Measurements from ENCODE around the gene SLC51B.
"Not testable (repeated sequence)": the region's sequence is repeated elsewhere in the genome, so short reads cannot be mapped to it uniquely, and the experiment has no call there.

Gene SLC51B

DNA sequence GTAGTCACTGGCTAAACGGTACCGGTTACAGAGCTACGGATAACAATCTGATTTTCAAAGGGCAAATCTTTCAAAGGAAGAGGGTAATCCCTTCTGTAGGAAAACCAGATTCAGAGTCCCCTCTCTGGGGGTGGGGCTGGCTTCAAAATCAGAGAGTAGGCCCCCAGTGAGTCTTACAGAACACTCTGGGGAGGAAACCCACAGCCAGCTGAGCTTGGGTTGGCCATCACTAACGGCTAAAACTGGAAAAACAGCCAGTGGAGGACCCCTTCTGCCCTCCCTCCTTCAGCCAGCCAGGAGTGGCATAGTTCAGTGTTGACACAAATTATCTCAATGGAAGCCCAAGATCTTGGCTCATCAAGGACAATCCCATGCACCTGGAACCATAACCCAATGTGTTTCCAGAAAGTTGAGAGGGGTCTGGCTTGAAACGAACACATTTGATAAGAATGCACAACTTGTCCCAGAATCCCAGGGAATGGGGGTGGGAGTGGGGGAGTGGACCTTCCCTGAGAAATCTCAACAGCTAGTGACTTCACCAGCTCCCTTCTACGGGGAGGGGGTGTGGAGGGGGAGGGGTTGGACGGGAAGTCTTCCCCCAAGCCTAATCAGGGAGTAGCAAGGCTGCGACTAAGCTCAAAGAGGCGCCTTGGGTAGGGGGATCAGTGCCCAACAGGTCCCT, 21.6 kb downstream of the SLC51B start:
- DNase-seq (ENCODE audit: low spot score): no peak

DNA sequence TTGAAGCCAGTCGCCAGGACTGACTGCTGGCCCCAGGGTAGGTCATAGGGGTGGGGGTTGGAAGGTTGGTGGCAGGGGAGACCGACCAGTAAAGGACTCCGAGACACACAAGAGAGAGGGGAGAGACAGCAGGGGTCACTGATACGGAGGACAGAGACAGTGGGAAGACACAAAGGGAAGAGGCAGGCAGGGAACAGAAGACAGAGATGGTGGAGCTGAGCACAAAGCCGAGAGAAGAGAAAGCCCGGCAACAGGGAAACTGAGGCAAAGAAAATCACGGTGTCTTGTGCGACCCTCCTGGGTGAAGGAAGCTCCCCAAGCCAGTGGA, 22.1 kb downstream of the SLC51B start:
- DNase-seq (ENCODE audit: low spot score): no peak

DNA sequence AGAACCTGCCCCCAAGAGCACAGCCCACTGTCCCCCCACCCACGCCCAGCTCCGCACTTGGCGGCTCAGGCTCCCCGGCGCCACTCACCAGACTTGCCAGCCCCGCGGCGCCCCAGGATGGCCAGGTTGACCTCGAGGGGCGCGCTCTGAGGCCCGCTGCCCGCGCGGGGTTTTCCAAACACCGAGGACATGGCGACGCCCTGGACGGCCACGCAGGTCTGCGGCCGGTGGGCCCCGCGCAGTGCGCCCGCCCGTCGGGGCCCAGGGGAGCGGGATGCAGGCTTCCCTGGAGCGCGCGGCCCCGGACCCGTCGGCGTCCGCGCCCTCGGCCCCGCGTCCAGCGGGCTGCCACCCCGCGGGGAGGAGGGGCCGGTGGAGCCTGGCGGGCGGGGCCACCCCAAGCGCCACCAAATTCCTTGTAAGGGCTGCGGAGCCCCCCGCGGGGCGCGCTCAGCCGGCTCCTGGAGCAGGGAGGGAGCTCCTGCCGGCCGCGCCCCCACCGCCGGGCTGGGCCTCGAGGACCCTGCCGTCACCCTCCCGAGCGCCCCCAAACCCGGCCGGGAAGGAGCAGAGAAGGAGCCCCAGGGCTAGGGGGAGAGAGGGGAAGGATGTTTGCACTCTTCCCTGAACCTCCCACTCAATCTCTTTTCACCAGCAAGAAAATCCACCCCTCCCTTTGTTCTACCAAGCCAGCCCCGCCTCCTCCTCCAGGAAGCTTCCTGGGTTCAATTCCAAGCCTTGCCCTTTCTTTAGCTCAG, 22.6 kb downstream of the SLC51B start, which contains the start of gene RASL12:
Gene RASL12, minus strand, starts transcription at position 347 of the 758 bp plus-strand sequence. Its CDS starts 156 bp downstream, at position 191.
- no peak for DNase-seq (ENCODE audit: low spot score)

DNA sequence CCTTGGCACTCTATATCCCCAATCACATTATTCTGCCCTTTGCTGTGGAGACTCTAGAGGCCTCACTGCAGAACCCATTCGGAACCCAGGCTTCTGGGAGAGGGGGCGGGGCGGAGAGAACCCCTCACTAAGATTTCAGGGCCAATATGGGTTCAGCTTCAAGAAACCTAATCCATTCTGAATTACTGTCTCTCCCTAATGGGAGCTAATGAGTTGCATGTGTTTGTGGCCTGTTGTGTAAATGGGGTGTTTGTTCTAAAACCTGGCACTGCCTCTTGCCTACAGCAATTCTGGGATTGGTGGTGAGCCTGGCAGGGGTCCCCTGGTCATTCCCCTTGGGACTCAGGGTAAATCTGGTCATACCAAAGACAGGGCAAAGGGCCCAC, 23.2 kb downstream of the SLC51B start:
- DNase-seq (ENCODE audit: low spot score): no peak

DNA sequence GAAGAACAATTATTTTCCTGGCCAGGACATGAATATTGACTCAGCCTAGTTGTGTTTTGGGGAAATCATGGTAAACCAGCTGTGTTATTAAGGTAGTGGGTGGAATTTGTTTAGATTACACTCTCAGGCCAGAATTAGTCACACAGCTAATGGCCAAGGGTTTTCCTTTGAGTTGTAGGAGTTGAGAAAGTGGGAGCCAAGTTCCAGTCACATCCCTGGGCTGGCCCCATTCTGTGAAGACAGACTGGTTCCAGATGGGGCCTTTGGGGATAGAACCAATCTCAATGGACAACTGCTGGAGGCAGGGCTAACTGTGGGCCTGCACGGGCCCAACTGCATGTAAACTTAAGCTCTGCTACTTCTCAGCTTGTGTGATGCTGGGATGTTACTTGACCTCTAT, 24.0 kb downstream of the SLC51B start:
- DNase-seq (ENCODE audit: low spot score): no peak

DNA sequence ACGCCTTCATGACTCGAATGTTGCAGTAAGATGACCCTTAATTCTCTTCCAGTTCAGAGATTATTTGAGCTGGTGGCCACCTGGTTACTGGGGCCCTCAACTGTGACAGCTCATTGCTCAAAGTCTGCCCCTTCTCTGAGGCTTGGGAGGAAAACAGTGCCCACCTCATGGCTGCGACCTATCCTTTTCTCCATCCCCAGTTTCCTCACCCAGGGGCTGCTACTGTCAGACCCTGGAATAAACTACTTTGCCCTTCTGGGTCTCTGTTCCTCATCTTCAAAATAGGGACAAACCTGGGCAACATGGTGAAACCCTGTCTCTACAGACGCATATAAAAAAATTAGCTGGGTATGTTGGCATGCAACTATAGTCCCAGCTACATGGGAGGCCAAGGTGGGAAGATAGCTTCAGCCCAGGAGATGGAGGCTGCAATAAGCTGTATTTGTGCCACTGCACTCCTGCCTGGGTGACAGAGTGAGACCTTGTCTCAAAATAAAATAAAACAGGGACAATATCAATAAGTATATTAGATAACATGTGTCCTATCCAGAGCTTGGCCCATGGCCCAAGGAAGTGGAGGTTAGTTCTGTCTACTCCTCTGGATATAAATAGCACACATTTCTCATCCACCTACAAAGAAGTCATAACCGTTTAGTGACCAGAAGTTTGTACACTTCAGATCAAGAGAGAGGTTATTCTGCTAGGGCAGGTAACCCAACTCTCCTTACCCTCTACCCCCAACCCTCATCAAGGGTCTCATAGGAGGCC, 24.8 kb downstream of the SLC51B start:
- DNase-seq (ENCODE audit: low spot score): no peak

DNA sequence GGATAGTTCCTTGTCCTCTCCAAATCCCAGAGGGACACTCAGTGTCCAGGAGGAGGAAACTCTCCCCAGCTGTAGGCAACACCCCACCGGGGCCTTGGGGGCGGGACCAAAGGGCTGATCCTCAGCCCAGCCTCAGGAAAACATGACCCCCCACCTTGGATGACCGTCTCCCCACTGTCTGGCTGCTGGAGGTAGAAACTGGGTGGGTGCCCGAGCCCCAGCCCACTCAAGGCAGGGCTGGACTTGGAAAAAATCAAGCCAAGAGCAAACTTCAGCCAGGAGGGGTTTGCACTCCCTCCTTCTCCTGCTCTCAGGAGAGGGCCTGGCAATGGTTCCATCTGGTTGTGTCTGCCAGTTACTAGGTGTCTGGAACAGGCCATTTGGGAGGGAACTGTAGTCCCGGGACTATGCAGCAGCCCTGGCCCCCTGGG, 26.2 kb downstream of the SLC51B start:
- DNase-seq (ENCODE audit: low spot score): no peak

DNA sequence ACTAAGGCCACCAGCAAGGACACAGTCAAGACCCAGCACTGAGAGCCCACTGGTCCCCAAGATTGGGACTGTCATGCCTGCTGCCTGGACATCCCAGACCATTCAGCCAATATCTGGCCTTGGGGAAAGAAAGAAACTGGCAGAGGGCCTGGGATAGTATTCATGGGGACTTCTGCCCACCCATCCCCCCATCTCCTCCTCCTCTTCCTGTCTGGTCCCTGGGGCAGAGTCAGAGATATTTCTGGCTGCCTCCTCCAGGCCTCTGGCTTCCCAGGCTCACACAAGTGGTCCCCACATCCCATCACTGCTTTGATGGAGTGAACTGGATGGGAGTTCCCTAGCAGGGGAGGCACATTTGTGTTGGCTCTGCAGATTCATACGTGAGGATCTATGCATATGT, 26.8 kb downstream of the SLC51B start:
- no peak for DNase-seq (ENCODE audit: low spot score)

DNA sequence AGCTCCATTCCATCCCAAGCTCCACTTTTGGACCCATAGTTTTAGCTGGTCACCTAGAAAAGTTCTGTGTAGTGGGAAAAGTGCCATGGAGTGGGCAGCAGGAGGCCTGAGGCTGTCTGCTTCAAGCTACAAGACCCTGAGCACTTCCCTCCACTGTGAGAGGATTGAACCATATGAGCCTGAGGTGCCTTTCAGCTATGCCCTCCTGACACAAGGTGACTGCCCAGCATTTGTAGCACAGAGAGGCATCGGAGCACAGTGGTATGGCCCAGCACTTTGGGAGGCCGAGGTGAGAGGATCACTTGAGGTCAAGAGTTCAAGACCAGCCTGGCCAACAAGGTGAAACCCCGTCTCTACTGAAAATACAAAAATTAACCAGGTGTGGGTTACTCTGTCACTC, 27.4 kb downstream of the SLC51B start:
- DNase-seq (ENCODE audit: low spot score): no peak

DNA sequence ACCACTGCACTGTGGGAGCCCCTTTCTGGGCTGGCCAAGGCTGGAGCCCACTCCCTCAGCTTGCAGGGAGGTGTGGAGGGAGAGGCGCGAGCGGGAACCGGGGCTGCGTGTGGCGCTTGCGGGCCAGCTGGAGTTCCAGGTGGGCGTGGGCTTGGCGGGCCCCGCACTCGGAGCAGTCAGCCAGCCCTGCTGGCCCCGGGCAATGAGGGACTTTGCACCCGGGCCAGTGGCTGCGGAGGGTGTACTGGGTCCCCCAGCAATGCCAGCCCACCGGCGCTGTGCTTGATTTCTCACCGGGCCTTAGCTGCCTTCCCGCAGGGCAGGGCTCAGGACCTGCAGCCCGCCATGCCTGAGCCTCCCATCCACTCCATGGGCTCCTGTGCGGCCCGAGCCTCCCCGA, 29.8 kb downstream of the SLC51B start:
- DNase-seq (ENCODE audit: low spot score): not testable (repeated sequence)

DNA sequence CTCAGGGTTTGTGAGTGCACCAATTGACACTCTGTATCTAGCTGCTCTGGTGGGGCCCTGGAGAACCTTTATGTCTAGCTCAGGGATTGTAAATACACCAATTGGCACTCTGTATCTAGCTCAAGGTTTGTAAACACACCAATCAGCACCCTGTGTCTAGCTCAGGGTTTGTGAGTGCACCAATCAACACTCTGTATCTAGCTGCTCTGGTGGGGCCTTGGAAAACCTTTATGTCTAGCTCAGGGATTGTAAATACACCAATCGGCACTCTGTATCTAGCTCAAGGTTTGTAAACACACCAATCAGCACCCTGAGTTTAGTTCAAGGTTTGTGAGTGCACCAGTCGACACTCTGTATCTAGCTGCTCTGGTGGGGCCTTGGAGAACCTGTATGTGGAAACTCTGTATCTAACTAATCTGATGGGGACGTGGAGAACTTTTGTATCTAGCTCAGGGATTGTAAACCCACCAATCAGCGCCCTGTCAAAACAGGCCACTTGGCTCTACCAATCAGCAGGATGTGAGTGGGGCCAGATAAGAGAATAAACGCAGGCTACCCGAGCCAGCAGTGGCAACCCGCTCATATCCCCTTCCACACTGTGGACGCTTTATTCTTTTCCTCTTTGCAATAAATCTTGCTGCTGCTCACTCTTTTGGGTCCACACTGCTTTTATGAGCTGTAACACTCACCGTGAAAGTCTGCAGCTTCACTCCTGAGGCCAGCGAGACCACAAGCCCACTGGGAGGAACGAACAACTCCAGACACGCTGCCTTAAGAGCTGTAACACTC, 30.6 kb downstream of the SLC51B start:
- not testable (repeated sequence) for DNase-seq (ENCODE audit: low spot score)

DNA sequence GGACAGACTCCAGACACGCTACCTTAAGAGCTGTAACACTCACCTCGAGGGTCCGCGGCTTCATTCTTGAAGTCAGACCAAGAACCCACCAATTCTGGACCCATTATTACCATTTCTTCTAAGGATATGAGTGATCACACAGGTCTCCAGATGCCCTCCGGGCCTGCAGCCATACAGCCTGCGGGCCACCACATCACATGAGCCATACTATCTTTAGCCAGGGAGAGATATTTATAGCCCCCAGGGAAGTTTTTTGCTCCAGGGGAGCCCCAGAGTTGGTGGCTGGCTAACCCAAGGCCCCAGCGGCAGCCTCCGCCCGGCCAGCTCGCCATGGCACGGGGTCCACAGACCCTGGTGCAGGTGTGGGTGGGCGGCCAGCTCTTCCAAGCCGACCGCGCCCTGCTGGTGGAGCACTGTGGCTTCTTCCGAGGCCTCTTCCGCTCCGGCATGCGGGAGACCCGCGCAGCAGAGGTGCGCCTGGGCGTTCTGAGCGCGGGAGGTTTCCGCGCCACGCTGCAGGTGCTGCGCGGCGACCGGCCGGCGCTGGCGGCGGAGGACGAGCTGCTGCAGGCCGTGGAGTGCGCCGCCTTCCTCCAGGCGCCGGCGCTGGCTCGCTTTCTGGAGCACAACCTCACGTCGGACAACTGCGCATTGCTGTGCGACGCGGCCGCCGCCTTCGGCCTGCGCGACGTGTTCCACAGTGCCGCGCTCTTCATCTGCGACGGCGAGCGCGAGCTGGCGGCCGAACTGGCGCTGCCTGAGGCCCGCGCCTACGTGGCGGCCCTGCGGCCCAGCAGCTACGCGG, 31.5 kb downstream of the SLC51B start, which contains the start of gene KBTBD13:
Gene KBTBD13, plus strand, starts transcription at position 261 of the 805 bp plus-strand sequence. Its CDS starts 70 bp downstream, at position 331.
- DNase-seq (ENCODE audit: low spot score): no peak

DNA sequence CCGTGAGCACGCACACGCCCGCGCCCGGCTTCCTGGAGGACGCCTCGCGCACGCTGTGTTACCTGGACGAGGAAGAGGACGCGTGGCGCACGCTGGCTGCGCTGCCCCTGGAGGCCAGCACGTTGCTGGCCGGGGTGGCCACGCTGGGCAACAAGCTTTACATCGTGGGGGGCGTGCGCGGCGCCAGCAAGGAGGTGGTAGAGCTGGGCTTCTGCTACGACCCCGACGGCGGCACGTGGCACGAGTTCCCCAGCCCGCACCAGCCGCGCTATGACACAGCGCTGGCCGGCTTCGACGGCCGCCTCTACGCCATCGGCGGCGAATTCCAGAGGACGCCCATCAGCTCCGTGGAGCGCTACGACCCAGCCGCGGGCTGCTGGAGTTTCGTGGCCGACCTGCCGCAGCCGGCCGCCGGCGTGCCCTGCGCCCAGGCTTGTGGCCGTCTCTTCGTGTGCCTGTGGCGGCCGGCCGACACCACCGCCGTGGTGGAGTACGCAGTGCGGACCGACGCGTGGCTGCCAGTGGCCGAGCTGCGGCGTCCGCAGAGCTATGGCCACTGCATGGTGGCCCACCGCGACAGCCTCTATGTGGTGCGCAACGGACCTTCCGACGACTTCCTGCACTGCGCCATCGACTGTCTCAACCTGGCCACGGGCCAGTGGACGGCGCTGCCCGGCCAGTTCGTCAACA, 32.2 kb downstream of the SLC51B start:
- no peak for DNase-seq (ENCODE audit: low spot score)

DNA sequence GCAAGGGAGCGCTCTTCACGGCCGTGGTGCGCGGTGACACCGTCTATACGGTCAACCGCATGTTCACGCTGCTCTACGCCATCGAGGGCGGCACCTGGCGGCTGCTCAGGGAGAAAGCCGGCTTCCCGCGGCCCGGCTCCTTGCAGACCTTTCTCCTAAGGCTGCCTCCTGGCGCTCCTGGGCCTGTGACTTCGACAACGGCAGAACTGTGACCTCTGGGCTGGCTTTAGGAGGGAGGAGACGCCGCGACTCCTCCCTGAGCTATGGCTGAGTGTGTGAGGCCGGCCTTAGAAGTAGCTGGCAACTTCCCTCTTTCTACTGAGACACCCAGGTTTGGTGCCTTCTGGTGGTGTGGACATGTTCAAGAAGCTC, 32.8 kb downstream of the SLC51B start:
- DNase-seq (ENCODE audit: low spot score): peak; percentile 42

DNA sequence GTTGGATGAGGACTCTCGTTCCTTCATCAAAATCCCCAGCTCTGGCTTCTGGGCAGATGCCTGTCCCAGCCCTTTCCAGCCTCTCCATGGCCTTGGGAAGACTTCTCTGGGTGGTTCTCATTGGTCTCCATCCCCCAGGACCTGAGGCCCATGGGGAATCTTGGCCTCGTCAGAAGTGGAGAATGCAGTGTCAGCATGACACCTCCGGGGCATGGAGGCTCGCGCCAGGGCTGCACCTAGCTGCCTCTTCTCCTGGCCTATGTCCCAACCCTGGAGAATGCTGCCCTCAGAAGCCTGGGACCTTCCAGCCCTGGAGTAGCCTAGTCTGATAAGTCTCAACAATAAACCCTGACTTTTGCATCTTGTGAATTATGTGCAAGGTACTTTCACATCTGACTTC, 34.4 kb downstream of the SLC51B start:
- no peak for DNase-seq (ENCODE audit: low spot score)

DNA sequence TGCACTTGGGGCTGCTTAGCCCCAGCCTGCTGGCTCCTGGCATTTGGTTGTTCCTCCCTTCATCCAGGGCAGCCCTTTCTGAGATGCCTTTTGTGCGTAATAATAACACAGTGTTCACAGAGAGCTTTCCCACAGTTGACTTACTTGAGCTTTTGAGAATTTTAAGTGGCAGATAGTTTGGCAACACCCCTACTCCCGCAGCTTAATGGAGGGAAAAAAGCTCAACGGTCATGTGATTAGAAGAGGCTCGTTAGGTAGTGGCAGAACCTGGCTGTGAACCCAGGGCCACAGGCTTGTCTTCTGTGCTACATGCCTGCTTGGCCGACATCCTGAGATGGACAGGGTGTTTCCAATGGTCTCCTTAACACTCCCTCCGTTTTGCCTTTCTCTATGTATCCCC, 36.1 kb downstream of the SLC51B start:
- no peak for DNase-seq (ENCODE audit: low spot score)

DNA sequence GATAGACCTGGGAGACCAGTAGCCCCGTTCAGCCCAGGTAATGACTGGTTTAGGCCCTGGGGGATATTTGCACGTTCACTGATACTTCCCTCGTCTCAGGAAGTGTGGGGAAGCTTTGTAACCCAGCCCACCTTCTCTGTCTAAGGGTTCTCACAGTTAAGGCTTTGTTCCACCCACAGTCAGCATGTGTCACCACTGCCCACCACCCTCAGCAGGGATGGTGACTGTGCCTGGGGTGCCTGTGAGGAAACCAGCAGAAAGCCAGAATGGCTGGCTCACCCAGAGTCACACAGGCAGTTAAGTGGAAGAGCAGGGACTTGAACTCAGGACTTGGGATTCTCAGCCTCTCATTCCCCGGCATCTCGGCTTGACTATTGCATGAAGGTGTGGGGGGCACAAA, 36.6 kb downstream of the SLC51B start:
- DNase-seq (ENCODE audit: low spot score): no peak

DNA sequence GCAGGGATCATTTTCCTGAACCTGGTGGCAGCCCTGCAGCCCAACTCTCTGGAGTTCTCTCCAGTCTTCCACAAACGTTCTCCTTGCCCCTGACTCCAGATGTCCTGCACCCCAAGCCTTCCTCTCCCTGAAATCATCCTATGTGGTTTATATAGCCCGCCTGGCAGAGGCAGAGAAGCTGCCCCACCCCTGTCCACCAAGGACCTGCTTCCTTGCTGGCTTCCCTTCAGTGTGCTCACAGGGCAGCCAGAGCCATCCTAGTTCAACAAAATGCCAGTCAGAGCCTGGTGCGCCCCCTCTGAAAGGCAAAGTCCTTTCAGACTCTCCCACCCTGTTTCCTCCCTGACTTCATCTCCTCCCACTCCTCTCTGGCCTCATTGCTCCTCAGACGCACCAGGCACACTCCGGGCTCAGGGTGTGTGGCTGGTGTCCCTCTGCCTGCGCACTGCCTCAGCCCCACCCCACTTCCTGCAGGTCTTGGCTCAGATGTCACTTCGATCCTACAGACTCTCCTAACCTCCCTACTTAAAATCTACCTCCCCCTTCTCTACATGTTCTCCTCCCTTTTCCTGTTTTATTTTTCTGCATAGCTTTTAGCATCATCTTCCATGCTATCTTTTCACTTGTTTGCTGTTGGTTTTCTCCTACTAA, 37.2 kb downstream of the SLC51B start:
- no peak for DNase-seq (ENCODE audit: low spot score)

DNA sequence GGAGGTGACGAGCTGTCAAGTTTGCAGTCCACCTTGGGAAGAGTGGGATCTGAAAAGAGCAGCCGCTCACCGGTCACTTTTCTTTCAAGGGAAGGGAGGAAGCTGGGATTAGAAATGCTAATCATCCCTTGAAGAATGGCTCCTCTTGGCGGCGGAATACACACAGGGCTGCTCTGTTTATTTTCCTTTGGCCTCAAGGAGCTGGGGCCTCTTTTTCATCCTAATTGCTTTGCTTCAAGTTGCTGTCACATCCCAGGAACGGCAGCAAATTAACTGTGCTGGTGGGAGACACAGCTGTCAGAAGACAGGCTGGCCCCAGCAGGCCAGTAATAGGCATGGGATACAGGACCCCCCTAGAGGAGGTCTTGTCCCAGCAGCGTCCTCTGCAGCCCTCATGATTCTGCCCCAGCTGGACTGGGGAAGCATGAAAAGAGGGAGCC, 38.1 kb downstream of the SLC51B start:
- no peak for DNase-seq (ENCODE audit: low spot score)
